Heart right ventricle (tissue), 16 donors: Measurements from ENCODE around the gene LHPP. TPM values are rescaled to one million over a fixed set of nuclear protein-coding genes. Genes with fewer than 3 reads are reported as not detected.
A peak's percentile ranks its signal among the peaks of the same experiment; 100 is the strongest.

Experiments used
- ATAC-seq, 8 donors: fragments of 200-7000 bp; cut with Tn5 transposase; one replicate each; pipeline ENCODE4 v1.9.1; 2020; ENCODE audit warnings: mild to moderate bottlenecking in 8 of 8, moderate library complexity in 8 of 8, moderate number of reproducible peaks in 1 of 8
- DNase-seq, 2 donors: peaks; one replicate each; pipeline ENCODE4 v3.0.0-alpha.2; 2020
- H3K27ac ChIP-seq, 10 donors: fragments of 200-600 bp; sonication (generic) in 2 of 10; one replicate each; pipeline versions ENCODE4 v1.5.0 to v1.8.0; 2020 to 2022; ENCODE audit warnings: mild to moderate bottlenecking in 3 of 10
- H3K27me3 ChIP-seq, 7 donors: fragments of 200-600 bp; one replicate each; pipeline ENCODE4 v1.8.0; 2021 to 2022; ENCODE audit warnings: mild to moderate bottlenecking in 2 of 7
- H3K36me3 ChIP-seq, 9 donors: fragments of 200-600 bp; sonication (generic) in 1 of 9; one replicate each; pipeline versions ENCODE4 v1.5.0 to v1.8.0; 2020 to 2022; ENCODE audit warnings: mild to moderate bottlenecking in 2 of 9
- H3K4me1 ChIP-seq, 9 donors: fragments of 200-600 bp; sonication (generic) in 1 of 9; one replicate each; pipeline versions ENCODE4 v1.5.0 to v1.8.0; 2020 to 2022; ENCODE audit warnings: mild to moderate bottlenecking in 4 of 9
- H3K4me3 ChIP-seq, 10 donors: fragments of 200-600 bp; sonication (generic) in 2 of 10; one replicate each; pipeline versions ENCODE4 v1.5.0 to v1.8.0; 2020 to 2022; ENCODE audit warnings: mild to moderate bottlenecking in 7 of 10, moderate library complexity in 2 of 10
- H3K9me3 ChIP-seq, 11 donors: fragments of 200-600 bp in 10 of 11; sonication (generic) in 2 of 11; one replicate each; pipeline versions ENCODE4 v1.5.0 to v1.8.0; 2013 to 2022; ENCODE audit warnings: mild to moderate bottlenecking in 2 of 11, control low read depth in 1 of 11, moderate library complexity in 1 of 11
- WGBS, 2 donors: extraction: QIAGEN DNeasy Blood & Tissue Kit; methylation state at CpG; one replicate each; pipeline ENCODE4 v1.1.7; 2013; ENCODE audit warnings: inconsistent platforms in 1 of 2; 5-methylcytosine and 5-hydroxymethylcytosine counted together
- intact Hi-C, 10 donors: fragments of 100-400 bp; cut with DNase I; formaldehyde crosslinking; loops; one replicate each; pipeline versions ENCODE4 v1.11.1 to v1.14.2; 2022
- polyA plus RNA-seq, 2 donors: library from polyadenylated mRNA; stranded (reverse); fragments of 200-250 nt; gene quantifications; one replicate each; pipeline ENCODE4 v1.2.3, GENCODE V29; 2013
- total RNA-seq, 10 donors: library from RNA; stranded (reverse); fragmentation: NEBNext Ultra II Directional in 3 of 10; extraction: Animal tissue kit (Norgen Biotek cat#: 25700) in 3 of 10; gene quantifications; one replicate each; pipeline versions ENCODE4 v1.2.1 to v1.2.4, GENCODE V29; 2021 to 2023
- TF ChIP-seq, protein P1 (sequence below), 9 donors: fragments of 200-600 bp; sonication (generic) in 2 of 9; IDR thresholded peaks; one replicate each; pipeline versions ENCODE4 v1.5.0 to v1.8.0; 2021 to 2022; ENCODE audit warnings: antibody characterized with exemption in 9 of 9, mild to moderate bottlenecking in 5 of 9, moderate library complexity in 1 of 9
- donor health status: Arrhythmogenic right ventricular cardiomyopathy.
- donor health status: ischemic (EF 13 %, LVEDD 7.1; RV severe dilation, severe dysfunction).
- donor health status: healthy with polysubstance abuse.
- donor health status: DM: no; HTN: yes; CAD: no.
- donor health status: DM: no; HTN: no; CAD: no.
- donor health status: ischemic (EF 25% LVEDD 6.9; RV normal size, moderate dysfunction).
- donor health status: ischemic (EF 25% LVEDD 5.7; RV mildly dilated, moderate dysfunction).
- donor health status: healthy.
- donor health status: DM: yes; HTN: yes; CAD: no.
- donor health status: Ischemic cardiomyopathy.
- donor health status: ischemic (EF 35%, LVEDD 5.7; RV mildly dilated, moderate dysfunction).
- donor health status: nonischemic (EF 11% LVEDD 7.7; RV severe dilation, severe dysfunction).
- donor health status: DM: yes; HTN: yes; CAD: no.
- donor health status: PGD.
- donor health status: ischemic (EF 29% LVEDD 5.4; RV normal size, mild dysfunction).
- donor health status: nonischemic (EF 23%, LVEDD 6.1; RV moderate dilation, normal function).

LHPP gene
- total and polyA plus RNA-seq, 12 donors, result 4.2 to 20.5 (median 11.7) TPM

DNA sequence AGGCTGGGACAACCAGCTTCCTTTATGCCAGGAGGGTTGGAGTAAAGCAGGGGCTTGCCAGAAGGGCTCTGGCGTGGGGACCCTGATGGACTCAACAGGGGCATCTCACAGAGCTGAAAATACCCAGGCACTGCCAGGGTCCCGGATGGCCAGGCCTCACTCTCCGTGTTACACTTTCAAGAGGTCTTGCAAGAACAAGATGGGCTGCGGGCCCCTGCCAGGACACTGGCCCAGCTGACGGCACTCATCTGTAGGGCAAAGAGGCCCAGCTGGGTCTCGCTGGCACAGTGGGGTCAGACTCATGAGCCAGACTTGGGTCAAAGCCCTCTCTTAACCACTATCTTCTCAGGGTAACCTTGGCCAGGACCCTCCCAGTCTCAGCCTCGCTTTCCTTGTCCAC is 191.7 kb downstream of the LHPP start:
- intact Hi-C loops, result no loop called here

GRCh38 chr10:124653811-124654651 is 192.4 kb downstream of the LHPP start:
- Histone ChIP-seq H3K4me3 (no peak overlapping the region), H3K36me3 (peaks cover 0 to 18% (median 0%) of the 10 kb centered on the region in 9 donors), H3K27ac (peak overlapping the region; percentile 43 to 91 (median 76)), H3K9me3 (no peaks in the 10 kb centered on the region), H3K4me1 (peaks cover 35 to 95% (median 81%) of the 10 kb centered on the region in 9 donors), H3K27me3 (no peaks in the 10 kb centered on the region)
- TF ChIP-seq, protein P1, sequence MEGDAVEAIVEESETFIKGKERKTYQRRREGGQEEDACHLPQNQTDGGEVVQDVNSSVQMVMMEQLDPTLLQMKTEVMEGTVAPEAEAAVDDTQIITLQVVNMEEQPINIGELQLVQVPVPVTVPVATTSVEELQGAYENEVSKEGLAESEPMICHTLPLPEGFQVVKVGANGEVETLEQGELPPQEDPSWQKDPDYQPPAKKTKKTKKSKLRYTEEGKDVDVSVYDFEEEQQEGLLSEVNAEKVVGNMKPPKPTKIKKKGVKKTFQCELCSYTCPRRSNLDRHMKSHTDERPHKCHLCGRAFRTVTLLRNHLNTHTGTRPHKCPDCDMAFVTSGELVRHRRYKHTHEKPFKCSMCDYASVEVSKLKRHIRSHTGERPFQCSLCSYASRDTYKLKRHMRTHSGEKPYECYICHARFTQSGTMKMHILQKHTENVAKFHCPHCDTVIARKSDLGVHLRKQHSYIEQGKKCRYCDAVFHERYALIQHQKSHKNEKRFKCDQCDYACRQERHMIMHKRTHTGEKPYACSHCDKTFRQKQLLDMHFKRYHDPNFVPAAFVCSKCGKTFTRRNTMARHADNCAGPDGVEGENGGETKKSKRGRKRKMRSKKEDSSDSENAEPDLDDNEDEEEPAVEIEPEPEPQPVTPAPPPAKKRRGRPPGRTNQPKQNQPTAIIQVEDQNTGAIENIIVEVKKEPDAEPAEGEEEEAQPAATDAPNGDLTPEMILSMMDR (IDR thresholded peaks at IDR 0.05), result no peak
- intact Hi-C loops, result no loop called here
- peak in 1 of 2 donors; percentile 49 for DNase-seq
- 56 to 63% methylated on average over 17 of the region's 17 CpGs for WGBS, 2 donors
- peak; percentile 11 to 70 (median 48) for ATAC-seq

More for the DNA sequence above, 191.7 kb downstream of the LHPP start:
- no peak overlapping the region for H3K4me3 ChIP-seq
- no peaks in the 10 kb centered on the region for H3K27me3 ChIP-seq
- no peak for DNase-seq
- WGBS, 2 donors, result 64 to 65% methylated on average over 7 of the region's 7 CpGs
- TF ChIP-seq, protein P1 (IDR thresholded peaks at IDR 0.05), result no peak
- peaks cover 0 to 18% (median 0%) of the 10 kb centered on the region in 9 donors for H3K36me3 ChIP-seq
- H3K27ac ChIP-seq, result peak overlapping the region; percentile 43 to 91 (median 76)
- ATAC-seq, result no peak
- no peaks in the 10 kb centered on the region for H3K9me3 ChIP-seq
- peaks cover 42 to 95% (median 82%) of the 10 kb centered on the region in 9 donors for H3K4me1 ChIP-seq

DNA sequence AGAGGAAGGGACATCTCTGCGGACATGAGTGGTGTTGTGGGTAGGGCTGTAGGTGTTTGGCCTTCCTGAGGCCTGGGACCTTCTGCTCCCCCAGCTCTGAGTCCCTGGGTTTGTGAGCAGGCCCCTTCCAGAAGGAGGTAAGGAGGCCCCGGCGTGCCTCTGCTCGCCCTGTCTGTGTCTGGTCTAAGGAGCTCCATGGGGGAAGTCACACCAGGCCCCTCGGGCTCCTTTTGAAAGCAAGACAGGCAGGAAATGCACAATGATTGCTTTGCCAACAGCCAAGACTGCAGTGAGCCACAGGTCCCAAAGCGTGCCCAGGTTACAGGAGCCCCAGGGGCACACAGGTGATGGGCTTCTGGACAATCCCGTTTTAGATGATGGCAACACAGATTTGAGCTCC is 193.1 kb downstream of the LHPP start:
- WGBS, 2 donors, result 75 to 82% methylated on average over 7 of the region's 7 CpGs
- DNase-seq (no peak), ATAC-seq (peak in 5 of 8 donors; percentile 2 to 20 (median 12))
- TF ChIP-seq, protein P1 (IDR thresholded peaks at IDR 0.05), result no peak
- Histone ChIP-seq H3K9me3 (no peaks in the 10 kb centered on the region), H3K4me3 (no peak overlapping the region), H3K27ac (peak overlapping the region; percentile 39 to 91 (median 76)), H3K36me3 (peaks cover 0 to 18% (median 0%) of the 10 kb centered on the region in 9 donors), H3K27me3 (no peaks in the 10 kb centered on the region), H3K4me1 (peaks cover 32 to 95% (median 79%) of the 10 kb centered on the region in 9 donors)
- intact Hi-C loops, result no loop called here

DNA sequence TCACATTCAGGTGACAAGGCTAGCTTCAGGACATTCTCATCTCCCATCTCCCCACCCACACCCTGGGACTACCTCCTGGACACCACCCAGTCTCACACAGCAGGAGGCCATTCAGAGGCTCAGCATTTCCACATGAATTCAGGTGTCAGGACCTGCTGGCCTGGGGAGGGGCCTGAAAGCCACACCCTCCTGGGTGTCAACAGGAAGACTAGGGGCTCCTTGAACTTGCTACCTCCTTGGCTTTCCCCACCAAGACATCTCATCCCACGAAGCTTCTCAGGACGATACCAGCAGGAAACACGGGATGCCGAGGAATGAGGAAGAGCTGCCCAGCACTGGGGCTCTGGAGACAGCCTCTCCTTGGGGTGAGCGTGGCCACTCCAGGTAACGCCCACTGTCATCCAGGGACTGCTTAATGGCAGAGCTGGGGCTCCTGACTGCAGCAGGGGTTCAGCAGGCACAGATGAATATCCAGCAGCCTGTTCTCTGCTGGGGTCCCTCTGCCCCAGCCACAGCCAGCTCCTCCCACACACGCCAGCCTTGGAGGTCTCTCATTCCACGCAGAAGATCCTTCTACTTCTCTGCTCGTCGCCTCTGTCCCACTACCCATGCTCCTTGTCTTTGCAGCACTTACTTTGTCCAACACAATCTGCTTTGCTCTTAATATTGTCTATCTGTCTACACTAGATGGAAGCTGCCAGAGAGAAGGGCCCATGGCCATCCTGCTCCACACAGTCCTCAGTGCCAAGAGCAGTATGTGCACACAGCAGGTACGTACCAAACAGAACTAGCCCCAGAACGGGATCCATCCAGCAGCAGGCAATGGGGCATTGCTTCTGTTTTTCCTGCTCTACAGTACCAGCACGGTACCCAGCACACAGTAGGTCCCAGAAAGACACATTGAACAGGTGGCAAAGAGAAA is 193.8 kb downstream of the LHPP start:
- WGBS, 2 donors, result 80 to 86% methylated on average over 13 of the region's 13 CpGs
- H3K27ac ChIP-seq, result peak overlapping the region in 8 of 10 donors; percentile 62 to 91 (median 80)
- no peak for DNase-seq
- no peaks in the 10 kb centered on the region for H3K9me3 ChIP-seq
- peaks cover 0 to 18% (median 0%) of the 10 kb centered on the region in 9 donors for H3K36me3 ChIP-seq
- no peak for ATAC-seq
- H3K4me1 ChIP-seq, result peaks cover 30 to 95% (median 72%) of the 10 kb centered on the region in 9 donors
- TF ChIP-seq, protein P1 (IDR thresholded peaks at IDR 0.05), result no peak
- H3K4me3 ChIP-seq, result no peak overlapping the region
- no peaks in the 10 kb centered on the region for H3K27me3 ChIP-seq
- intact Hi-C loops, result no loop called here
